GM18868 (cell line): ENCODE results near the gene KSR2.

ENCODE experiments used
- ATAC-seq: cut with Tn5 transposase; IDR thresholded peaks from one replicate; pipeline ENCODE4 v1.9.1; 2021; ENCODE audit warnings: mild to moderate bottlenecking, moderate library complexity; ENCODE audit not compliant: unreplicated experiment

KSR2 gene

DNA sequence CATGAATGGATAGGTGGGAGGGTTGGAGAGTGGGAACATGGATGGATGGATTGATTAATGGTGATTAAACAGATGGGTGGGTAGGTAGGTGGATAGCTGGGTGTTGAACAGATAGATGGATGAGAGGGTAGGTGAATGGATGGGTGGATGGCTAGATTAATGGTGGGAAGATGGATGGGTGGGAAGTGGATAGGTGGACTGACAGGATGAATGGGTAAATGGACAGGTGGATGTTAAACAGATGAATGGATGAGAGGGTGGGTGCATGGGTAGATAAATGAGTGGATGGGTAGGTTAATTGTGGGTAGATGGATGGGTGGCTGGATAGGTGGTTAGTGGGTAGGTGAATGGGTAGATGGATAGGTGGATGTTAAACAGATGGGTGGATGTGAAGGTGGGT, 460.3 kb downstream of the KSR2 start:
- no peak for ATAC-seq

GRCh38 chr12:117507548-117507947, 461.2 kb downstream of the KSR2 start:
- ATAC-seq = no peak

DNA sequence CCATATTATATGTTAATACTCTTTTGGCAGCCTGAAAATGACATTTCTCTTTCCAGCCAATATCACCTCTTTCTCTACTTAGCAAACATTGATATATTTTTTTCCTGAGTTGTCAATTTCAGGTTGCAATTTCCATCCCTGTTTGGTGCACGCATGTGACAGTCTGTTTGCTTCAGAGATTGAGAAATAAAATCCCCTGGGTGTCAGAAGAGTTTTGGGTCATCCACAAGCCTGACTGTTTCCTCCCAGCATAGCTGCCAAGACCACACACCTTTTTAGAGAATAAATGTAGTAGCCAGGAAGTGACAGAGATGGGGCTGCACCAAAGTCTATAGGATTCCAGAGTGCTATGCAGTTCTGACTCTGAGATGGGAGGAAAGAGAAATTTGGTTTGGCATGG, 462.5 kb downstream of the KSR2 start:
- no peak for ATAC-seq

DNA sequence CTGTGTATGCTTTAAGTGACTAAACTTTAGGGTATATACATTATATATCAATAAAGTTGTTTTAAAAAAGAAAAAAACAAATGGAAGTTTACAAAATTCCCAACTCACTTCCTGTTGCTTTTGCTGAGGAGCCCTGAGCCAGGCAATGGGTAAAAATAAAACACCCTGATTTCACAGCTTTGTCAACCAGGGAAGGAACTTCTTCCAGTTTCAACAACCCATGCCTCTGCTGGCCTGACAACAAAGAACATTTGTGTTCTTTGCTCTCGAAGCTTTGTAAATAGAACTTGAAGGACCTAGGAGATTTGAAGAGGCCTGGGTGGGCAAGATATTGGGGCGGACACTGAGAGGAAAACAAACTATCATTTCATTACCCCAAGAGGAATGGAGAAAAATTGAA, 466.2 kb downstream of the KSR2 start:
- ATAC-seq = no peak

GRCh38 chr12:117502233-117502632, 466.6 kb downstream of the KSR2 start:
- no peak for ATAC-seq

- no peak for ATAC-seq
Observed at GRCh38 chr12:117501076-117501869, 467.5 kb downstream of the KSR2 start.

- ATAC-seq = no peak
Observed at GRCh38 chr12:117499759-117500485, 468.9 kb downstream of the KSR2 start.

DNA sequence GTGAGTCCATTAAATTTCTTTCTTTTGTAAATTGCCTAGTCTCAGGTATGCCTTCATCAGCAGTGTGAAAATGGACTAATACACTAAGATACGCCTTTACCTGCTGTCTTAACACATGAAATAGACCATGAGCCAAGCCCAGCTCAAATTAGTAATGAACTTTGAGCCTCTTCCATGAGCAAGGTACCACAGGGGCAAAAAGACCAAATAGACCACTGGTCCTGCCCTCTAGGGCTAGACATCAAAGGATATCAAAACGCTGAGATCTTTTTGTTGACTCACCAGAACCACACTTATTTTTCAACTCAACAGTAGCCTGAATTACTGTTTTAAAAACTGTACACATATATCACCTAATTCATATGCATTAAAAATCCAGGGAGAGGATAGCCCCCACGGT, 469.9 kb downstream of the KSR2 start:
- ATAC-seq = no peak

DNA sequence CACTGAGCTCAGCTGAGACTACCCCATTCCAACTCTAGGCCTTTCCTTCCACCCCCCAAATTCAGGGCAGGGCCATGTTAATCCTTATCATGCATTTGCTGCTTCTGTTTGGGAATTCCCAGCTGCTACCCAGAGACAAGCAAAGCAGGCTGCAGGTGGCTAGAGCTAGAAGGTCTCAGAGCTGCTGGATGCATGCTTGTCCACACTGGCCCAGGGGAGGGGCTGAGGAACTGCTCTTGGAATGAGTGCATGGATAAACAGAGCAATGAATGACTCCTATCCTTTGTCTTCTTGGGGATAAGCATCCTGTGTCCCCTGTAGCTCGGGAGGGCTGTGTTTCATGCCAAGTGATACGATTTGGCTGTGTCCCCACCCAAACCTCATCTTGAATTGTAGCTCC, 470.5 kb downstream of the KSR2 start:
- ATAC-seq = no peak

- no peak for ATAC-seq
Observed at GRCh38 chr12:117497407-117497806, 471.4 kb downstream of the KSR2 start.

DNA sequence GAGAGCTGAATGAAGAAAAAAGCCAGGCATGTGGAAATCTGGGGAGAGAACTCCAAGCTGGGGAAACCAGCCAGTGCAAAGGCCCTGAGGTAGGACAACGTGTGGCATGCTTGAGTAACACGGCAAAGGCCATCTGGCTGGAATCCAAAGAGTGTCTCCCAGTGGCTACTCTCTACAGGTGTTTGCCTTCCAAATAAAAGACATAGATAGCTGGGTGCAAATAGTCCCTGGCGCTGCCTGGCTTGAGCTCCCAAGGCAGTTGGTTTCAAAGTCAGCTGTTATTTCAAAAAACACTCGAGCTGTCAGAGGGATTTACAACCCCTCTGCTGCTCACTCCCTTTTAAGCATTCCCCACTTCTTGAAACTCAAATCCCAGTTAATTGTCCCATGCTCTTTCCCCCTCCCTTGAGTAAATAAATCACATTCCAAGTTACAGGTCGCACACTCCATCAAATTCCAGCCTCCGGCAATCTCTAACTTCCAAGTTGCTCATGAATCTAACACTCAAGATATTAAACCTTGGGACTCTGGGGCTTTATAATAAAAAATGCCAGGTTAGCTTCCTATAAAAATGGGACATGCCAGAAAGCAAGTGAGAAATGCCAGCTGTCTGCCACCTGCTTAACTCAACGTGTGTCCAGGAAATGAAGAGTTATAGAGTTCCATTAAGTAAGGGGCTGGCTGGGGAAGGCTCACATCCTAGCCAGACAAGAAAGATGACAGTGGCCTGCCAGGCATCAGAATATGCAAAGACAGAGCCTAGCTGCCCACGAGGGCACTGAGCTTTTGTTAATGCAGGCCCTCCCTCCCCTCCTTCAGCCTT, 473.7 kb downstream of the KSR2 start:
- ATAC-seq = no peak

GRCh38 chr12:117491711-117492110, 477.1 kb downstream of the KSR2 start:
- ATAC-seq = no peak

DNA sequence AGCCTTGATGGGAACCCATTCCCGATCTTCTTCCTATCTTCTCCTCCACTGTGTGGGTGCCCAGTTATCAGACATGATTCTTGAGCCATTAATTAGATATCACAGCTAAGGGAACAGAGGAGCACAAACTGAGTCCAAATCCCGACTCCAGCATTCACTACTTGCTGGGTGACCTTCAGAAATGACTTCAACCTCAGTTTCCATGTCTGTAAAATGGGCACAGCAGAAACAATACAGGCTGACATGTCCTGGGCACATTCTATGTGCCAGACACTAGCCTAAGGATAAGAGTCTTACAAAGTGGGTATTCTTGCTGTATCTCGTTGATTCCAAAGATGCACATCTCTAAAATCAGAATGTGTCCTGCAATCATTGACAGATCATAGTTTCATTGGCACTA, 478.7 kb downstream of the KSR2 start:
- no peak for ATAC-seq

DNA sequence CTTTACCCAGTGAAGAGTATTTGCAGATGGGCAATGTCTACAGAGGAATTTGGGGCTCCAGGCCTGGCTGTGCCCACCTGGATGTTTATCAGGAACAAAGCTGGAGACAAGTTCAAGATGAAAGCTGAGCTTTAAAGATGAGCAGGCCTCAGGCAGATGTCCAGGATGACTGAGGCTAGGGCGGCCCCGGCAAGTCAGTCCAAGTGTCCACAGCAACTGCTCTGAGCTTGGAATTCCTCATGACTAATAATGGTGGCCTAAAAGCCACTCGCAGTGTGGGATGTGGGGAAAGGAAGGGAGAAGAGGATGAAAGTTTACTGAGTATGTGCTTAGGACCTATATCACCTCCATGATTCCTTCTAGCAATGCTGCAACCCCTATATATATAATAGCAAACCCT, 479.1 kb downstream of the KSR2 start:
- no peak for ATAC-seq

DNA sequence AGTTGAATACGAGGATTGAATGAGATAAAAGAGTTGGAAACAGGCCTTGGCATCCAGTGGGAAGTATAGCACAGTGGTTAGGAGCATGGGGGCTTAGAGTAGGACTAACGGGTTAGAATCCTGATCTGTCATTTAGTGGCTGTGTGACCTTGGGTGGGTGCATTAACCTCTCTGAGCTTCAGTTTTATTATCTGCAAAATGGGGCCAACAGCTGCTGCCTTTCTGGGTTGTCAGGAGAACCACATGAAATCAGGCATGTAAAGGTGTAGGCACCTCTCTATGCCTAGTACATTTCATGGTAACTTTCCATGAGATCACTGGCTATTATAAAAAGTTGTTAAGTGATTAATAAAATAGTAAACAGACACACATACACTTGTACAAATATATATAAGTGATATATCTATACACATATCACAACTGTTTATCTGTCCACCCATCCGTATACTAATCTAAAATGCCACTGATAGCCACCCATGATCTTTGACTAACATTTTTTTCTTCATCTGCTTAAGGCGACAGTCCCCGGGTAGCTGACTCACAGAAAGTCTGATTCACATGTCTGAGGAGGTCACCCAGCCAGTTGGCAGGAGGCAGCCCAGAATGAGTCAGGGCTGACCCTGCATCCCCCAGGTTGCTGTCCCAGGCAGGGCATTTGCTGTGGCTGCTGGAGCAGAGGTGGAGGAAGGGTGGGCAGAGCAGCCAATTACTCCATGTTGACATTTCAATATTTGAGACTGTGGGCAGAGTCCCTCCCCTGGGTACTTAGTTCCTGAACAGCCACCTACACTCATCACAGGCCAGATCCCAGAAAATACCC, 481.7 kb downstream of the KSR2 start:
- ATAC-seq = no peak

DNA sequence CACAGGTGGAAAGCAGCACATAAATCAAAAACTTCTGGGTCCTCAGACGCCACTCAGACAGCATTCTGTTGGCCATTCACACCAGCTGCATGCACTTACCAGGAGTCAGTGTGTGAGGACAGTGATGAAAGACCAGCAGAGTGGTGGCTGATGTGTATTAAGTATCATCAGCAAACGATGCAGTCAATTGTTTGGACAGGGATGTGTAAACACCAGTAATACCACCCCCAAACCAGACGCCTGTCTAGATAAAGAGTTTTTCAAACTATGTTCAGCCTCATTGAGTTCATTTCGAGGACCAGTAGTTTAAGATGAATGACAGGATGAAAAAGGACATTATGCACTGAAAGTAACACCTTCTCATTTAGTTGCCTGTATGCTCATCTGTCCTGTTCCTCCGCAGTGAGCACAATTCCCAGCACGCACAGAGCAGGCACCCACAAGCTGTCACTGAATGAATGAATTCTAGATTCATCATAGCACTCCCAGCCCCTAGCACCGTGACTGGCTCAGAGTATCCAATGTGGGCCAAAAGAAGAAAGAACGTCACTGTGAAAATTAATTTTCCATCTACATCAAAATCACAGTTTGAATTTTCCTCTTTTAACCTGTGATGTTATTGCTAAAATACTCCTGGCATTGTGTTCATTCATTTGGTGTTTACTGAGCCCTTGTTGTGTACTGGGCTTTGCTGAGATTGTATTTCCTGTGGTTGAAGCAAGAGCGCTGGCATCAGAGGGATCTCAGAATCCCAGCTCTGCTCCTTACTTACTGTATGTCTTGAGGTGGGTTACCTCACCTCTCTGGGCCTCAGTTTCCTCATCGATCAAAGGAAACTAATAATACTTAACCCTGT, 482.6 kb downstream of the KSR2 start:
- ATAC-seq = no peak

GRCh38 chr12:117484901-117485300, 483.9 kb downstream of the KSR2 start:
- no peak for ATAC-seq

DNA sequence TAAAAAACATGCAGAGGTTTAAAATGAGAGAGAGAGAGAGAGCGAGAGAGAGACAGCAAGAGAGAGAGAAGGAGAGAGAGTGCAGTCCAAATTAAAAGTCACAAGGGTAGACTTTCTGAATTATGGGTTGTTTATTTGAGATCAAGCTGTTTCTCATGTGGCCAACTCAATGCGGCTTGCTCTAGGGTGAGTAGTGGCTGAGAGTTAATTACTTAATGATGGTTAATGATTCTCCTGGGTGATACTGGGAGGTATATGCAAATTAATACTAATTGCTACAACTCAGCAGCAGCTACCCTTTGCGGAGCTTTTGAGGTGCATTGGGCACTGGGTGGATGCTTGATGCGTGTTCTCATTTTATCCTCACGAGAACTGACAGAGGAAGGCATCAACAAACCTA, 485.3 kb downstream of the KSR2 start:
- ATAC-seq = no peak

- ATAC-seq = no peak
Observed at GRCh38 chr12:117481470-117481869, 487.3 kb downstream of the KSR2 start.

DNA sequence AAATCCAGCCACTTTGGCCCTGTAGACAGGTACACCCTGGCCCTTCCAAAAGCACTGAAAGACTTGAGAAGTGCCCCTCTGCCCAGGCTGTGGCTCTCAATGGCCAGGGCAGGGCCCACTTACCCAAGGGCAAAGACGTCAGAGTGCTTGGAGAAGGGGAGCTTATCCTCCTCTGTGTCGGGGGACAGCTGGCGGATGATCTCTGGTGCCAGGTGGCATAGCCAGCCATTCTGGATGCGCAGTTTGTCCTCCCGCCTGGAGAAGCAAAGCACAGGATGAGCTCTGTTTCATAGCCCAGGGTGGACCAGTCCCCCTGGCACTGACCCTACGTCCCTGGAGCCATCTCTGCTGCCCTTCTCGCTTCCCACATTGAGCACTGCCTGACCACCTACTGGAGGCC, 492.4 kb downstream of the KSR2 start:
- no peak for ATAC-seq
